ENCODE results near the gene GPRC5D.

DNA sequence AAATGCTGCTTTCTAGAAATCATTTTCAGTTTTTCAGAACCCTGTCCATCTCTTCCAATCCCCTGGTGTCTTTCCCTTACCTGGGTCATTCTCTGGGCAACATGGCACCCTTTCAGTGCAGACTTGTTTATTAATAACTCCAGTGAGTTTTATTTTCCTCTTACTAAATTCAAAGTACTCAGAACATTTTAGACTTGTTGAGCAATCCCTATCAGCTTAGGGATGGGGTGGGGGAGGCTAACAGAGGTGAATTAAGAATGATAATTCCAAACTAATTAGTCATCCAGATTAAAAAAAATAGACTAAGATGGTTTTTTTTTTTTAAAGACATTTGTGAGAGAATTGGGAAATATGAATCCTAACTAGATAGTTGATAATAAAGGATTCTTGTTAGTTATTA, 49.9 kb downstream of the GPRC5D start:
- TF ChIP-seq CTCF (IDR thresholded peaks at IDR 0.05) (no peak), POLR2A (IDR thresholded peaks at IDR 0.05) (no peak)

Measured in testis (tissue), 2 donors.